Colonic mucosa (tissue), 4 donors: ENCODE results near the gene MOB2. TPM values are rescaled to one million over a fixed set of nuclear protein-coding genes. Genes with fewer than 3 reads are reported as not detected.

ENCODE experiments used
- DNase-seq: peaks from one replicate; pipeline ENCODE4 v3.0.0-alpha.2; 2020
- H3K27ac ChIP-seq: fragments of 200-600 bp; one replicate; pipeline ENCODE4 v1.8.0; 2021
- H3K27me3 ChIP-seq: fragments of 200-600 bp; one replicate; pipeline ENCODE4 v1.8.0; 2021
- H3K36me3 ChIP-seq: fragments of 200-600 bp; one replicate; pipeline ENCODE4 v1.8.0; 2021
- H3K4me1 ChIP-seq: fragments of 200-600 bp; one replicate; pipeline ENCODE4 v1.8.0; 2021; ENCODE audit warnings: mild to moderate bottlenecking
- H3K4me3 ChIP-seq: fragments of 200-600 bp; one replicate; pipeline ENCODE4 v1.8.0; 2021
- H3K9ac ChIP-seq, 2 donors: one replicate each; pipeline ENCODE4 v1.7.0; 2013; ENCODE audit warnings: control low read depth in 2 of 2, low read depth in 2 of 2, low read length in 2 of 2
- H3K9me3 ChIP-seq: fragments of 200-600 bp; one replicate; pipeline ENCODE4 v1.8.0; 2021
- intact Hi-C: fragments of 100-400 bp; cut with DNase I; formaldehyde crosslinking; loops from one replicate; pipeline ENCODE4 v1.14.1; 2022
- total RNA-seq, 2 donors: library from RNA; stranded (reverse); fragmentation: NEBNext Ultra II Directional in 1 of 2; extraction: Animal tissue kit (Norgen Biotek cat#: 25700) in 1 of 2; gene quantifications; one replicate each; pipeline ENCODE4 v1.2.1, GENCODE V29; 2021
- TF ChIP-seq, protein P1 (sequence below): fragments of 200-600 bp; IDR thresholded peaks from one replicate; pipeline ENCODE4 v1.8.0; 2022; ENCODE audit warnings: antibody characterized with exemption, mild to moderate bottlenecking
- donor health status: healthy.
- donor health status: DM: no; HTN: no; CAD: no.
- donor health status: DM: no; HTN: no; CAD: no.

Gene MOB2
- total RNA-seq, 2 donors from 2014 or later, result 41.6 to 49.2 TPM

DNA sequence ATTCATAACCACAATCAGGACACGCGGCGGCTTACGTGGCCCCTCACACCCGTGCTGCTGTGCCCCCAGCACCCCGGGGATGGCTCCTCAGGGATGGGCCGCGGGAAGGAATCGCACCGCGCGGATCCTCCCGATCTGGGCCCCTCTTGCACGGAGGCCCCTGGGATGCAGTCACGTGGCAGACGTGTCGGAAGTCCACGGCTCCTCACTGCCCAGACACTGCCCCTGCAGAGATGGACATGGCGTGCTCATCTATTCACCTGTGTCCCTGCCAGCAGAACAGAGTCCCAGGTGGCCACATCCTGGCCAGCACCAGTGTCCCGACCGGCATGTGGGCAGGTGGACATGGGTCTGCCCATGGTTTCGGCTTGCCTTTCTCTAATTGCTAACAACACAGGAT, 12.8 kb downstream of the MOB2 start:
- no peak for DNase-seq
- Histone ChIP-seq H3K4me3 (no peak overlapping the region), H3K36me3 (peaks cover 9% of the 10 kb centered on the region), H3K9me3 (no peaks in the 10 kb centered on the region), H3K4me1 (no peaks in the 10 kb centered on the region), H3K27me3 (no peaks in the 10 kb centered on the region), H3K9ac (no peak overlapping the region), H3K27ac (no peak overlapping the region)
- TF ChIP-seq, protein P1, sequence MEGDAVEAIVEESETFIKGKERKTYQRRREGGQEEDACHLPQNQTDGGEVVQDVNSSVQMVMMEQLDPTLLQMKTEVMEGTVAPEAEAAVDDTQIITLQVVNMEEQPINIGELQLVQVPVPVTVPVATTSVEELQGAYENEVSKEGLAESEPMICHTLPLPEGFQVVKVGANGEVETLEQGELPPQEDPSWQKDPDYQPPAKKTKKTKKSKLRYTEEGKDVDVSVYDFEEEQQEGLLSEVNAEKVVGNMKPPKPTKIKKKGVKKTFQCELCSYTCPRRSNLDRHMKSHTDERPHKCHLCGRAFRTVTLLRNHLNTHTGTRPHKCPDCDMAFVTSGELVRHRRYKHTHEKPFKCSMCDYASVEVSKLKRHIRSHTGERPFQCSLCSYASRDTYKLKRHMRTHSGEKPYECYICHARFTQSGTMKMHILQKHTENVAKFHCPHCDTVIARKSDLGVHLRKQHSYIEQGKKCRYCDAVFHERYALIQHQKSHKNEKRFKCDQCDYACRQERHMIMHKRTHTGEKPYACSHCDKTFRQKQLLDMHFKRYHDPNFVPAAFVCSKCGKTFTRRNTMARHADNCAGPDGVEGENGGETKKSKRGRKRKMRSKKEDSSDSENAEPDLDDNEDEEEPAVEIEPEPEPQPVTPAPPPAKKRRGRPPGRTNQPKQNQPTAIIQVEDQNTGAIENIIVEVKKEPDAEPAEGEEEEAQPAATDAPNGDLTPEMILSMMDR, result no peak
- intact Hi-C loops, result no loop called here

DNA sequence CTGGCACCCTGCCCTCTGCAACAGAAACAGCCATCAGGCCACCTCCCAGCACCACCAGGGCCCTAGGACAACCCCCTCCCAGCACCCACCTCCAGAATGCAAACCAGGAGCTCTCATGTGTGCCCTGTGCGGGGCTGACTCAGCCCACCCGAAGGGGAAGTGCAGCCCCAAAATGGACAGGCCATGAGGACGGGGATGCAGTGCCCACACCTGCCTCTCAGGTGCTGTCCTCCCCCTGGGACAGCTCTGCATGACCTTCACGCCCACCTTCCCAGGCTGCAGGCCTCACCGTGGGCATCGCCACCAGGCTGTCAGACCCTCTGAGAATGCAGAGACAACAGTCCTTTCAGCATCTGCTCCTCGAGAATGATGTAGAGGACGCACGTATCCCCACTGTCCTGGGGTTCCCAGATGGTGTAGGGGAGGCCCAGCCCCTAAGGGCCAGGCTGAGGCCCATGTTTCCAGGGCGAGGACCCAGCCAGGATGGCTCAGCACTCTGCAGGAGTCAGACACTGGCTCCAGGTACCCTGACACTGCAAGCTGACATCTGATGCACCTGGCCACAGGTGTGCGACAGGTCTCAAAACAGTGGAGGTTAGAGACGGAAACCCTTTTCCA, 13.5 kb downstream of the MOB2 start:
- no peaks in the 10 kb centered on the region for H3K9me3 ChIP-seq
- no peaks in the 10 kb centered on the region for H3K27me3 ChIP-seq
- H3K36me3 ChIP-seq, result peaks cover 9% of the 10 kb centered on the region
- no peak overlapping the region for H3K9ac ChIP-seq
- no peak overlapping the region for H3K27ac ChIP-seq
- TF ChIP-seq, protein P1, result no peak
- H3K4me3 ChIP-seq, result no peak overlapping the region
- DNase-seq, result no peak
- H3K4me1 ChIP-seq, result no peaks in the 10 kb centered on the region
- intact Hi-C loops, result no loop called here

DNA sequence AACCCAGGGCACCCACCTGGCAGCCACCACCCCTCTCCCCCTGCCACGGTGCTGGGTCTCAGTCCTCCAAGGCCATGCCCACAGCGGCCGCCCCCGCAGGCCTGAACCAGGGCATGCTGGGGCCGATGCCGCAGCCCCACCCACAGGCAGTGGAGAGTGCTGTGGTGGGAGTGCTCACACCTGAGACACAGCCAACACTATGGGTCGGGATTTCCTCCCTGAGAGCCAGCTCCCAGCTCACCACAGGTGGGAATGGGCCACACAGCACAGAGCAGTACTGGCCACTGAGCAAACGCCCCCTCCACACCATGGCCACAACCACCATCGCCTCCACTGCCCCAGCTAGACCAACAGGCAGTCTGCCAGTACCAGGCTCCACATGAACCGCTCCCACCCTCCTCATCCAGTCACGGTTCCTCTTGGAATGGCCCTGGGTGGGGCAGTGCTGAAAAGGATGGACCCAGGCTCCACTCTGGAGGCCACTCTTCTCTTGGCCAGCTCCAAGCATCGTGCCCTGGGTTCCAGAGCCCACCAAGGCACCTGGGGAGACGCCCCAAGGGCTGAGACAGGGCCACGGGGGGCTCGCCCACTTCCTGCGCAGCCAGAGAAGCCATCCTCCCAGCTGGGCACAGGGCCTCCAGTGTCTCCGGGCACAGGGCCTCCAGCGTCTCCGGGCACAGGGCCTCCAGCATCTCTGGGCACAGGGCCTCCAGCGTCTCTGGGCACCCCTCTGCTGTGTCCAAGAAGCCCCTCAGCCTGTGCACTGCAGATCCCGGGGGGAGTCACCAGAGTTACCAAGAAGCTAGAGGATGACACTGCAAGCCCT, 14.2 kb downstream of the MOB2 start:
- TF ChIP-seq, protein P1, result no peak
- intact Hi-C loops, result no loop called here
- no peaks in the 10 kb centered on the region for H3K9me3 ChIP-seq
- H3K27ac ChIP-seq, result no peak overlapping the region
- no peaks in the 10 kb centered on the region for H3K27me3 ChIP-seq
- no peaks in the 10 kb centered on the region for H3K4me1 ChIP-seq
- no peak for DNase-seq
- H3K36me3 ChIP-seq, result peaks cover 9% of the 10 kb centered on the region
- H3K9ac ChIP-seq, result no peak overlapping the region
- H3K4me3 ChIP-seq, result no peak overlapping the region

DNA sequence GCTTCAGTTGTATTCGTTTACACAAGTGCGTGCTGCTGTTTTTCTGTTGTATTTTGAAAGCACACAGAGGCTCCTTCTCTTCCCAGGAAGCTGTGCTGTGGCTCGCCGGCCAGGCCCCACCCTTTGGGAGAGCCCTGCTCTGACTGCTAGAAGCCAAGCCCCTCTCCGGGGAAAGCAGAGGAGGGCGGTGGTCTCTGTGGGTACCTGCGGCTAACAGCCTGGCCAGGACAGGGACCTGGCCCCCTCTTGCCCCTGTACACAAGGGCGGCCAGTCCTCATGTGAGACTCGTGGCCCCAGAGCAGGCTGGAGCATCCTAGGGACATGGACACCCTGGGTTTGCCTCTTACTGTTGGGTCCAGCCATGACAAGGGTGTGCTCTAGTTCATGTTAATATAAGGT, 14.8 kb downstream of the MOB2 start:
- TF ChIP-seq, protein P1, result no peak
- no peak overlapping the region for H3K27ac ChIP-seq
- no peak overlapping the region for H3K9ac ChIP-seq
- intact Hi-C loops, result no loop called here
- peaks cover 9% of the 10 kb centered on the region for H3K36me3 ChIP-seq
- DNase-seq, result no peak
- H3K4me3 ChIP-seq, result no peak overlapping the region
- H3K27me3 ChIP-seq, result no peaks in the 10 kb centered on the region
- H3K4me1 ChIP-seq, result no peaks in the 10 kb centered on the region
- H3K9me3 ChIP-seq, result no peaks in the 10 kb centered on the region

DNA sequence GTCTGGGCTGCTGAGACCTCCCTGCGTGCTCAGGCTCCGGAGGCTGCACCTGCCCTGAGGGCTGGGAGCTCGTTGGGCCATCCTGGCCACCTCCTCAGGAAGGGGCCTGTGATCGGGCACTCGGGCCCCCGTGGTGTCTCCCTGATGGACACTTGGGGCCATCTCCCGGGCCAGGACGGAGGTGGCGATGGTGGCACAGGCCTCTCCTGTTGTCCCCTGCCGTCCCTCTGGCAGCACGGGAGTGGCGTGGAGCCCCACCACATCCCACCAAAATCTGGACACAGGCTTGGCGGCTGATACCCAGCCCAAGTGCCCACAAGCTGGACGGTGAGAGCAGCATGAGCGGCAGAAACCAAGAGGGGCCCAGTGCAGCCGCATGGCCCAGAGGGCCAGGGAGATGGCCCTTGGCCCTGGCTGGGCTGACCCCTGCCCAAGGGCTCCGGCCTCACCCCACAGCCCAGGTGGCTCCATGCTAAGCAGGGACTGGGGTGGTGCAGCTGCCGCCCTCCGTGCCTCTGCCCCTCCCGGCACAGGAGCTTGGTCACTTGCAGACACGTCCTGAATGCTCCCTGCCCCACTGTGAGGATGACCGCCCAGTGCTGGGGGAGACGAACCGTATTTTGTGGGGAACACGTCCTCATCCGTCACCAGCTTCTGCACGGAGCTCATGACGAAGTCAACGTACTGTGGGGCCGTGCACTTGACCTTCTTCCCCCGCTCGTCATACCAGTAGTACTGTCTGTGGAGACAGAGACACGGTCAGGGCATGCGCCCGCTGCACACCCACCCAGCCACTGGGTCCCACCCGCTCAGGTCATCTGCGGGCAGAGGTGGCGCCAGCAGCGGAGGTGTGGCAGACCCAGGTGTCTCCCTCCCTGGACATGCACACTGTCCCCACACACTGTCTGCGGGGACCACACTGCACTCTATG, 15.6 kb downstream of the MOB2 start:
- TF ChIP-seq, protein P1, result no peak
- no peaks in the 10 kb centered on the region for H3K4me1 ChIP-seq
- no peak overlapping the region for H3K27ac ChIP-seq
- H3K36me3 ChIP-seq, result peaks cover 9% of the 10 kb centered on the region
- no peaks in the 10 kb centered on the region for H3K9me3 ChIP-seq
- H3K27me3 ChIP-seq, result no peaks in the 10 kb centered on the region
- no peak overlapping the region for H3K4me3 ChIP-seq
- intact Hi-C loops, result no loop called here
- DNase-seq, result no peak
- no peak overlapping the region for H3K9ac ChIP-seq
